GM10266 (cell line): ENCODE measurements around the gene RASGRF1.

Experiments
- DNase-seq: peaks from one replicate; pipeline ENCODE4 v3.0.0; 2012; ENCODE audit errors: extremely low spot score
- CTCF ChIP-seq: IDR thresholded peaks from 2 replicates; pipeline ENCODE4 v1.5.1; 2012; ENCODE audit warnings: mild to moderate bottlenecking, low read depth; ENCODE audit not compliant: control insufficient read depth, insufficient read depth; ENCODE audit errors: missing control alignments

Gene RASGRF1

GRCh38 chr15:79057050-79057449 lies 33.5 kb downstream of the RASGRF1 start:
- no peak for TF ChIP-seq CTCF
- no peak for DNase-seq

GRCh38 chr15:79054350-79054749 lies 36.2 kb downstream of the RASGRF1 start:
- DNase-seq = no peak
- no peak for TF ChIP-seq CTCF

- no peak for DNase-seq
- no peak for TF ChIP-seq CTCF
Observed at GRCh38 chr15:79053894-79054293, 36.7 kb downstream of the RASGRF1 start.

- DNase-seq = no peak
- TF ChIP-seq CTCF = no peak
Observed at GRCh38 chr15:79051941-79052731, 38.4 kb downstream of the RASGRF1 start.

- DNase-seq = no peak
- no peak for TF ChIP-seq CTCF
Observed at GRCh38 chr15:79051029-79051428, 39.6 kb downstream of the RASGRF1 start.

GRCh38 chr15:79050341-79050740 lies 40.2 kb downstream of the RASGRF1 start:
- DNase-seq = no peak
- TF ChIP-seq CTCF = no peak

- DNase-seq = no peak
- TF ChIP-seq CTCF = no peak
Observed at GRCh38 chr15:79049416-79049815, 41.2 kb downstream of the RASGRF1 start.
